ENCODE measurements around the gene HES2. TPM values are rescaled to one million over a fixed set of nuclear protein-coding genes. Genes with fewer than 3 reads are reported as not detected.
A peak's percentile ranks its signal among the peaks of the same experiment; 100 is the strongest.

HES2 gene
- total and polyA plus RNA-seq, 2 experiments from 2014 or later: 1.6 to 2.1 TPM

DNA sequence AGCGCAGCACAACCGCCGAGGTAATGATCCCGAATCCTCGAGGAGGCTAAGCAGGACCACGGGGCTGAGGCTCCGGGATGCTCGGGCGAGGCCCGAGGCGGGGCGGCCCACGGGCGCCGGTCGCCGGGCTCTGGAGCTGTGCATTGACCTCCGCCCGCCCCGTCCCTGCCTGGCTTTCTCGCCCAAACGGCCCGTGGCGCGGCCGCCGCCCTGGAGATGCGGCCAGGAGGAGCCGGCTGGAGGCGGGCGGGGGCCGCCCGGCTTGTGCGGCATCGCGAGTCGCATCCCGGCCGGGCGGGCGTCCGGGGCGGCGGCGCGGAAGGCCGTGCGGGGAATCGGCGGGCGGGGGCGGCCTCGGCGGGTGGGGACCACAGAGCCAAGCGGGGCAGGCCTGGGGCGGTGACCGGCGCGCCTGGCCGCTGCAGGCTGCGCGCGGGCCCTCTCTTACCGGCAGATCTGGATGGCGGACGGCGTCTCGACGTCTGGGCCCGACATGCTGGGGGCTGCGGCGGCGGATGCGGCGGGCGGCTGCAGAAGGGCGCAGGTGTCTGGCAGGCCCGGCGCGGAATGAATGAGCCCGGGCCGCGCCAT, 26.8 kb downstream of the HES2 start:
- no peak overlapping the region for H3K27ac ChIP-seq (ENCODE audit: low read depth)
- peaks cover 48% of the 10 kb centered on the region for H3K79me2 ChIP-seq (replicated peaks; ENCODE audit: insufficient read depth)
- H4K20me1 ChIP-seq (replicated peaks; ENCODE audit: insufficient read depth): peaks cover 16% of the 10 kb centered on the region
- peak; percentile 15 for ATAC-seq
- peak; percentile 40 for DNase-seq (ENCODE audit: low spot score)
- peaks cover 18% of the 10 kb centered on the region for H3K27me3 Mint-ChIP-seq (ENCODE audit: insufficient read depth, low read depth, poor library complexity)
- peak overlapping the region; percentile 94 for H3K4me2 ChIP-seq
- peaks cover 16% of the 10 kb centered on the region for H3K4me1 Mint-ChIP-seq
- peaks cover 11% of the 10 kb centered on the region; the same call in 1 of the 2 replicates for H3K4me1 ChIP-seq (ENCODE audit: insufficient read depth)
- H3K27ac Mint-ChIP-seq: no peak overlapping the region
- peaks cover 14% of the 10 kb centered on the region; the same call in 1 of the 2 replicates for H3F3A ChIP-seq (replicated peaks; ENCODE audit: low read depth)
- H3K4me3 Mint-ChIP-seq: peak overlapping the region; percentile 84
- no peaks in the 10 kb centered on the region for H3K36me3 ChIP-seq (ENCODE audit: insufficient read depth)
- H3K9me3 Mint-ChIP-seq: peaks cover 5% of the 10 kb centered on the region; the same call in 1 of the 3 replicates
- H2AFZ ChIP-seq: no peak overlapping the region
- TF ChIP-seq EZH2 (IDR thresholded peaks at IDR 0.05; ENCODE audit: low read depth, unreplicated experiment) (no peak), POLR2AphosphoS5 (IDR thresholded peaks at IDR 0.05; ENCODE audit: low read depth) (peak; percentile 71), JUNB (IDR thresholded peaks at IDR 0.05; ENCODE audit: unreplicated experiment) (no peak)
- peak overlapping the region; percentile 93 for H3K4me3 ChIP-seq
- no peaks in the 10 kb centered on the region for H3K9me2 ChIP-seq (ENCODE audit: insufficient read depth)
- H3K36me3 Mint-ChIP-seq (ENCODE audit: low read depth): peaks cover 30% of the 10 kb centered on the region
- H3K27me3 ChIP-seq (ENCODE audit: insufficient read depth): no peaks in the 10 kb centered on the region

DNA sequence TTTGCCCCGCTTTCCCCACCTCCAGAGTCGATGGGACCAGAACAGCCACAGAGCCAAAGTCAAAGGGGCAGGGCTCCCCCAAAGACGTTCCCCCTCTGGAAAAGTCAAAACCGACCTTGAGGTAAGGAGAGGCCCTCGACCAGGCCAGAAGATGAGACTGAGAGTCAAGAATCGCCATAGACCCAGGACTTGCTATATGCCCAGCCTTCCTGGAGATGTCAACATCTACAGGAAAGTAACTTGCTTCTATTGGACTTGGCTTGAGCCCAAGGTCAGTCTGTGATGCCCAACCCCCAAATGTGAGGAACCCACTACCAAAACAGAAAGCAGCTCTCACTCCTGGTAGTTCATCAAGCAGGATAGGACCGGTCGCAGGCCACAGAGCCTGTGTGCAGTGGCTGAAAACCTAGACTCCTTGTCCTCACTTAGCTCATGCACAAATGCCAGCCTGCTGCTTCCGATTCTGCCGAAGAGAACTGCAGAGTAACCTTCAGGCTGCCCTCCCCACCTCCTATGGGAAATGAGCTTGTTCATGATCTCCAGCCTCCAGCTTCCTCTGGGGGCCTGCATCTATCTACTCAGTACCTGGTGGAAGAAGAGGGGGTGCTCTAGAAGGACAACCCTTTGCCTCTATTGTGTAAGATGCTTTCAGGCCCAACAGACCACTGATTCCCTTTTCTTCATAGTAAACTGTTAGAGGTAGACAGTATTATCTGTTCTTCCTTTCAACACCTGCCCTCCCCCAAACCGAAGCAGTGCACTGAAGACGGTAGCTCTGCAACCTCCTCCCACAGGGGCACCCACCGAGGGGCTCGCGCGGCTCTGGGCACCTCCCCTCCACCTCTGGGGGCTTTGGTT, 27.5 kb downstream of the HES2 start:
- DNase-seq (ENCODE audit: low spot score) (no peak), ATAC-seq (no peak; the same call in 2 of the 3 replicates)
- peaks cover 18% of the 10 kb centered on the region; the same call in 1 of the 2 replicates for H3F3A ChIP-seq (replicated peaks; ENCODE audit: low read depth)
- Mint-ChIP-seq H3K4me3 (peak overlapping the region; percentile 84), H3K27ac (no peak overlapping the region; the same call in 1 of the 2 replicates), H3K9me3 (peaks cover 5% of the 10 kb centered on the region; the same call in 1 of the 3 replicates), H3K27me3 (ENCODE audit: insufficient read depth, low read depth, poor library complexity) (peaks cover 20% of the 10 kb centered on the region), H3K36me3 (ENCODE audit: low read depth) (peaks cover 30% of the 10 kb centered on the region), H3K4me1 (peaks cover 21% of the 10 kb centered on the region)
- peak overlapping the region; percentile 94 for H3K4me2 ChIP-seq
- no peak overlapping the region for H3K27ac ChIP-seq (ENCODE audit: low read depth)
- H3K36me3 ChIP-seq (ENCODE audit: insufficient read depth): no peaks in the 10 kb centered on the region
- H3K4me1 ChIP-seq (ENCODE audit: insufficient read depth): peaks cover 19% of the 10 kb centered on the region
- H4K20me1 ChIP-seq (replicated peaks; ENCODE audit: insufficient read depth): peaks cover 16% of the 10 kb centered on the region
- H3K79me2 ChIP-seq (replicated peaks; ENCODE audit: insufficient read depth): peaks cover 55% of the 10 kb centered on the region
- no peaks in the 10 kb centered on the region for H3K27me3 ChIP-seq (ENCODE audit: insufficient read depth)
- peak overlapping the region; percentile 93 for H3K4me3 ChIP-seq
- no peak overlapping the region for H2AFZ ChIP-seq
- no peaks in the 10 kb centered on the region for H3K9me2 ChIP-seq (ENCODE audit: insufficient read depth)
- TF ChIP-seq, protein P1, sequence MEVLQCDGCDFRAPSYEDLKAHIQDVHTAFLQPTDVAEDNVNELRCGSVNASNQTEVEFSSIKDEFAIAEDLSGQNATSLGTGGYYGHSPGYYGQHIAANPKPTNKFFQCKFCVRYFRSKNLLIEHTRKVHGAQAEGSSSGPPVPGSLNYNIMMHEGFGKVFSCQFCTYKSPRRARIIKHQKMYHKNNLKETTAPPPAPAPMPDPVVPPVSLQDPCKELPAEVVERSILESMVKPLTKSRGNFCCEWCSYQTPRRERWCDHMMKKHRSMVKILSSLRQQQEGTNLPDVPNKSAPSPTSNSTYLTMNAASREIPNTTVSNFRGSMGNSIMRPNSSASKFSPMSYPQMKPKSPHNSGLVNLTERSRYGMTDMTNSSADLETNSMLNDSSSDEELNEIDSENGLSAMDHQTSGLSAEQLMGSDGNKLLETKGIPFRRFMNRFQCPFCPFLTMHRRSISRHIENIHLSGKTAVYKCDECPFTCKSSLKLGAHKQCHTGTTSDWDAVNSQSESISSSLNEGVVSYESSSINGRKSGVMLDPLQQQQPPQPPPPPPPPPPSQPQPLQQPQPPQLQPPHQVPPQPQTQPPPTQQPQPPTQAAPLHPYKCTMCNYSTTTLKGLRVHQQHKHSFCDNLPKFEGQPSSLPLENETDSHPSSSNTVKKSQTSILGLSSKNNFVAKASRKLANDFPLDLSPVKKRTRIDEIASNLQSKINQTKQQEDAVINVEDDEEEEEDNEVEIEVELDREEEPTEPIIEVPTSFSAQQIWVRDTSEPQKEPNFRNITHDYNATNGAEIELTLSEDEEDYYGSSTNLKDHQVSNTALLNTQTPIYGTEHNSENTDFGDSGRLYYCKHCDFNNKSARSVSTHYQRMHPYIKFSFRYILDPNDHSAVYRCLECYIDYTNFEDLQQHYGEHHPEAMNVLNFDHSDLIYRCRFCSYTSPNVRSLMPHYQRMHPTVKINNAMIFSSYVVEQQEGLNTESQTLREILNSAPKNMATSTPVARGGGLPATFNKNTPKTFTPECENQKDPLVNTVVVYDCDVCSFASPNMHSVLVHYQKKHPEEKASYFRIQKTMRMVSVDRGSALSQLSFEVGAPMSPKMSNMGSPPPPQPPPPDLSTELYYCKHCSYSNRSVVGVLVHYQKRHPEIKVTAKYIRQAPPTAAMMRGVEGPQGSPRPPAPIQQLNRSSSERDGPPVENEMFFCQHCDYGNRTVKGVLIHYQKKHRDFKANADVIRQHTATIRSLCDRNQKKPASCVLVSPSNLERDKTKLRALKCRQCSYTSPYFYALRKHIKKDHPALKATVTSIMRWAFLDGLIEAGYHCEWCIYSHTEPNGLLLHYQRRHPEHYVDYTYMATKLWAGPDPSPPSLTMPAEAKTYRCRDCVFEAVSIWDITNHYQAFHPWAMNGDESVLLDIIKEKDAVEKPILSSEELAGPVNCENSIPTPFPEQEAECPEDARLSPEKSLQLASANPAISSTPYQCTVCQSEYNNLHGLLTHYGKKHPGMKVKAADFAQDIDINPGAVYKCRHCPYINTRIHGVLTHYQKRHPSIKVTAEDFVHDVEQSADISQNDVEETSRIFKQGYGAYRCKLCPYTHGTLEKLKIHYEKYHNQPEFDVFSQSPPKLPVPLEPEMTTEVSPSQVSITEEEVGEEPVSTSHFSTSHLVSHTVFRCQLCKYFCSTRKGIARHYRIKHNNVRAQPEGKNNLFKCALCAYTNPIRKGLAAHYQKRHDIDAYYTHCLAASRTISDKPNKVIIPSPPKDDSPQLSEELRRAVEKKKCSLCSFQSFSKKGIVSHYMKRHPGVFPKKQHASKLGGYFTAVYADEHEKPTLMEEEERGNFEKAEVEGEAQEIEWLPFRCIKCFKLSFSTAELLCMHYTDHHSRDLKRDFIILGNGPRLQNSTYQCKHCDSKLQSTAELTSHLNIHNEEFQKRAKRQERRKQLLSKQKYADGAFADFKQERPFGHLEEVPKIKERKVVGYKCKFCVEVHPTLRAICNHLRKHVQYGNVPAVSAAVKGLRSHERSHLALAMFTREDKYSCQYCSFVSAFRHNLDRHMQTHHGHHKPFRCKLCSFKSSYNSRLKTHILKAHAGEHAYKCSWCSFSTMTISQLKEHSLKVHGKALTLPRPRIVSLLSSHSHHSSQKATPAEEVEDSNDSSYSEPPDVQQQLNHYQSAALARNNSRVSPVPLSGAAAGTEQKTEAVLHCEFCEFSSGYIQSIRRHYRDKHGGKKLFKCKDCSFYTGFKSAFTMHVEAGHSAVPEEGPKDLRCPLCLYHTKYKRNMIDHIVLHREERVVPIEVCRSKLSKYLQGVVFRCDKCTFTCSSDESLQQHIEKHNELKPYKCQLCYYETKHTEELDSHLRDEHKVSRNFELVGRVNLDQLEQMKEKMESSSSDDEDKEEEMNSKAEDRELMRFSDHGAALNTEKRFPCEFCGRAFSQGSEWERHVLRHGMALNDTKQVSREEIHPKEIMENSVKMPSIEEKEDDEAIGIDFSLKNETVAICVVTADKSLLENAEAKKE (CRISPR knock-in tag; IDR thresholded peaks at IDR 0.05): no peak
- TF ChIP-seq, protein P2, sequence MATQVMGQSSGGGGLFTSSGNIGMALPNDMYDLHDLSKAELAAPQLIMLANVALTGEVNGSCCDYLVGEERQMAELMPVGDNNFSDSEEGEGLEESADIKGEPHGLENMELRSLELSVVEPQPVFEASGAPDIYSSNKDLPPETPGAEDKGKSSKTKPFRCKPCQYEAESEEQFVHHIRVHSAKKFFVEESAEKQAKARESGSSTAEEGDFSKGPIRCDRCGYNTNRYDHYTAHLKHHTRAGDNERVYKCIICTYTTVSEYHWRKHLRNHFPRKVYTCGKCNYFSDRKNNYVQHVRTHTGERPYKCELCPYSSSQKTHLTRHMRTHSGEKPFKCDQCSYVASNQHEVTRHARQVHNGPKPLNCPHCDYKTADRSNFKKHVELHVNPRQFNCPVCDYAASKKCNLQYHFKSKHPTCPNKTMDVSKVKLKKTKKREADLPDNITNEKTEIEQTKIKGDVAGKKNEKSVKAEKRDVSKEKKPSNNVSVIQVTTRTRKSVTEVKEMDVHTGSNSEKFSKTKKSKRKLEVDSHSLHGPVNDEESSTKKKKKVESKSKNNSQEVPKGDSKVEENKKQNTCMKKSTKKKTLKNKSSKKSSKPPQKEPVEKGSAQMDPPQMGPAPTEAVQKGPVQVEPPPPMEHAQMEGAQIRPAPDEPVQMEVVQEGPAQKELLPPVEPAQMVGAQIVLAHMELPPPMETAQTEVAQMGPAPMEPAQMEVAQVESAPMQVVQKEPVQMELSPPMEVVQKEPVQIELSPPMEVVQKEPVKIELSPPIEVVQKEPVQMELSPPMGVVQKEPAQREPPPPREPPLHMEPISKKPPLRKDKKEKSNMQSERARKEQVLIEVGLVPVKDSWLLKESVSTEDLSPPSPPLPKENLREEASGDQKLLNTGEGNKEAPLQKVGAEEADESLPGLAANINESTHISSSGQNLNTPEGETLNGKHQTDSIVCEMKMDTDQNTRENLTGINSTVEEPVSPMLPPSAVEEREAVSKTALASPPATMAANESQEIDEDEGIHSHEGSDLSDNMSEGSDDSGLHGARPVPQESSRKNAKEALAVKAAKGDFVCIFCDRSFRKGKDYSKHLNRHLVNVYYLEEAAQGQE (IDR thresholded peaks at IDR 0.05; ENCODE audit: unreplicated experiment): no peak
- TF ChIP-seq, protein P3, sequence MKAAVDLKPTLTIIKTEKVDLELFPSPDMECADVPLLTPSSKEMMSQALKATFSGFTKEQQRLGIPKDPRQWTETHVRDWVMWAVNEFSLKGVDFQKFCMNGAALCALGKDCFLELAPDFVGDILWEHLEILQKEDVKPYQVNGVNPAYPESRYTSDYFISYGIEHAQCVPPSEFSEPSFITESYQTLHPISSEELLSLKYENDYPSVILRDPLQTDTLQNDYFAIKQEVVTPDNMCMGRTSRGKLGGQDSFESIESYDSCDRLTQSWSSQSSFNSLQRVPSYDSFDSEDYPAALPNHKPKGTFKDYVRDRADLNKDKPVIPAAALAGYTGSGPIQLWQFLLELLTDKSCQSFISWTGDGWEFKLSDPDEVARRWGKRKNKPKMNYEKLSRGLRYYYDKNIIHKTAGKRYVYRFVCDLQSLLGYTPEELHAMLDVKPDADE (IDR thresholded peaks at IDR 0.05): no peak
- no peak for TF ChIP-seq ZNF331 (CRISPR knock-in tag; IDR thresholded peaks at IDR 0.05; ENCODE audit: low read depth)
- TF ChIP-seq STAT1 (IDR thresholded peaks at IDR 0.05; ENCODE audit: unreplicated experiment): no peak
- no peak for TF ChIP-seq EZH2 (IDR thresholded peaks at IDR 0.05; ENCODE audit: low read depth, unreplicated experiment)
